ENCODE data around the gene SPTBN1.

DNA sequence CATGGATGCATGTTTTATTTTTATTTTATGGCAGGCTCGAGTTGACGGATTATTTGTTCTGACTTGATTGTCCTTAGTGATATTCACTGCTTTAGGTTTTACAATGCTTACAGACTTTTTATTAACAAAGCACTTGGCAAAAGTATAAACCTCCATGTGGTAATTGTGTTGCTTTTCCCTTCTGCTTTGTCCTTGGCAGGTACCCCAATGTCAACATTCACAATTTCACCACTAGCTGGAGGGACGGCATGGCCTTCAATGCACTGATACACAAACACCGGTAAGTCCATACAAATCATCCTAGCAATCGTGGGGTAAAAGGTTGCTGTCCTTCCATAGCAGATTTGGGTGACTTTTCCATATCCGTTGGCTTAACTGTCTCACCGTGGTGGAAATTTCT is 161.3 kb downstream of the SPTBN1 start:
- TF ChIP-seq, protein P1, sequence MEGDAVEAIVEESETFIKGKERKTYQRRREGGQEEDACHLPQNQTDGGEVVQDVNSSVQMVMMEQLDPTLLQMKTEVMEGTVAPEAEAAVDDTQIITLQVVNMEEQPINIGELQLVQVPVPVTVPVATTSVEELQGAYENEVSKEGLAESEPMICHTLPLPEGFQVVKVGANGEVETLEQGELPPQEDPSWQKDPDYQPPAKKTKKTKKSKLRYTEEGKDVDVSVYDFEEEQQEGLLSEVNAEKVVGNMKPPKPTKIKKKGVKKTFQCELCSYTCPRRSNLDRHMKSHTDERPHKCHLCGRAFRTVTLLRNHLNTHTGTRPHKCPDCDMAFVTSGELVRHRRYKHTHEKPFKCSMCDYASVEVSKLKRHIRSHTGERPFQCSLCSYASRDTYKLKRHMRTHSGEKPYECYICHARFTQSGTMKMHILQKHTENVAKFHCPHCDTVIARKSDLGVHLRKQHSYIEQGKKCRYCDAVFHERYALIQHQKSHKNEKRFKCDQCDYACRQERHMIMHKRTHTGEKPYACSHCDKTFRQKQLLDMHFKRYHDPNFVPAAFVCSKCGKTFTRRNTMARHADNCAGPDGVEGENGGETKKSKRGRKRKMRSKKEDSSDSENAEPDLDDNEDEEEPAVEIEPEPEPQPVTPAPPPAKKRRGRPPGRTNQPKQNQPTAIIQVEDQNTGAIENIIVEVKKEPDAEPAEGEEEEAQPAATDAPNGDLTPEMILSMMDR (IDR thresholded peaks at IDR 0.05; ENCODE audit: low read length) = no peak
- no peak for TF ChIP-seq EZH2 (IDR thresholded peaks at IDR 0.05; ENCODE audit: borderline replicate concordance, low read length)

Measured in OCI-LY1 (cell line).